GM12878 (cell line): ENCODE results near the gene ANO2. TPM values are rescaled to one million over a fixed set of nuclear protein-coding genes. Genes with fewer than 3 reads are reported as not detected.

ENCODE experiments used
- ATAC-seq: fragments of 200-7000 bp; cut with Tn5 transposase; 3 replicates; pipeline ENCODE4 v1.9.1; 2020; ENCODE audit warnings: mild to moderate bottlenecking, moderate library complexity
- BruUV-seq: library from RNA; stranded (reverse); fragments of 400-500 nt; replicated peaks from 2 replicates; lab custom pipeline; 2021; lab: Mats Ljungman, UMichigan
- CTCF ChIA-PET: fragments of 300-600 bp; sonication (Branson Sonifier 250); formaldehyde crosslinking; extraction: SDS; loops from one replicate; lab custom pipeline; 2021; ENCODE audit warnings: inconsistent platforms; lab: Yijun Ruan, JAX
- POLR2A ChIA-PET: fragments of 350-600 bp; formaldehyde crosslinking; extraction: SDS; loops from one replicate; lab custom pipeline; 2021; ENCODE audit warnings: inconsistent platforms; lab: Charles Lee
- RAD21 ChIA-PET: fragments of 300-600 bp; sonication (Branson Sonifier 250); formaldehyde crosslinking; loops from one replicate; lab custom pipeline; 2023; ENCODE audit warnings: antibody characterized with exemption; ENCODE audit not compliant: unreplicated experiment; lab: Charles Lee
- SMC1A ChIA-PET: fragments of 300-600 bp; sonication (Branson Sonifier 250); formaldehyde crosslinking; loops from one replicate; lab custom pipeline; 2023; ENCODE audit not compliant: unreplicated experiment, uncharacterized antibody; lab: Charles Lee
- DNase-seq: peaks from one replicate; pipeline ENCODE4 v3.0.0-alpha.2; 2011; ENCODE audit warnings: low read depth, low spot score
- FAIRE-seq: peaks from 3 replicates; lab custom pipeline; 2011; peaks lifted over from hg19 to GRCh38; lab: Jason Lieb, UNC
- H2AFZ ChIP-seq: 2 replicates; pipeline ENCODE4 v1.6.0; 2011; ENCODE audit warnings: low read depth, low read length, control low read depth; ENCODE audit not compliant: control insufficient read depth
- H3K27ac ChIP-seq: 2 replicates; pipeline ENCODE4 v1.5.1; 2011; ENCODE audit warnings: control low read depth; ENCODE audit not compliant: control insufficient read depth, insufficient read depth
- H3K27me3 ChIP-seq, 2 experiments: replicated peaks in 1 of 2; 2 replicates each; pipeline versions ENCODE4 v1.6.0 to v1.6.1; 2011; ENCODE audit warnings: low read length in 1 of 2; ENCODE audit not compliant: control insufficient read depth in 2 of 2, insufficient read depth in 2 of 2
- H3K36me3 ChIP-seq, 2 experiments: 2 replicates each; pipeline ENCODE4 v1.5.1; 2011; ENCODE audit warnings: low read length in 1 of 2; ENCODE audit not compliant: control insufficient read depth in 2 of 2, insufficient read depth in 2 of 2
- H3K4me1 ChIP-seq: 2 replicates; pipeline ENCODE4 v1.6.1; 2011; ENCODE audit warnings: mild to moderate bottlenecking, low read length, moderate library complexity, mixed read lengths; ENCODE audit not compliant: control insufficient read depth, insufficient read depth
- H3K4me2 ChIP-seq: 2 replicates; pipeline ENCODE4 v1.6.0; 2011; ENCODE audit warnings: control low read depth; ENCODE audit not compliant: control insufficient read depth, insufficient read depth
- H3K4me3 ChIP-seq: fragments of 200-600 bp; sonication (generic); 2 replicates; pipeline ENCODE4 v1.5.1; 2016
- H3K79me2 ChIP-seq: 2 replicates; pipeline ENCODE4 v1.6.0; 2011; ENCODE audit warnings: low read length; ENCODE audit not compliant: control insufficient read depth, insufficient read depth
- H3K9ac ChIP-seq: 2 replicates; pipeline ENCODE4 v1.8.0; 2011; ENCODE audit warnings: low read length, control low read depth, mixed read lengths; ENCODE audit not compliant: control insufficient read depth, insufficient read depth
- H3K9me3 ChIP-seq: replicated peaks from 3 replicates; pipeline ENCODE4 v1.5.1; 2011; ENCODE audit warnings: mild to moderate bottlenecking, low read length; ENCODE audit not compliant: control insufficient read depth, insufficient read depth
- H4K20me1 ChIP-seq: 2 replicates; pipeline ENCODE4 v1.6.0; 2011; ENCODE audit not compliant: control insufficient read depth, insufficient read depth
- BRCA1 ChIP-seq: IDR thresholded peaks from 2 replicates; pipeline ENCODE4 v1.6.1; 2011; ENCODE audit warnings: low read depth, low read length, improper control_type of control experiment
- CBFB ChIP-seq: IDR thresholded peaks from 2 replicates; pipeline ENCODE4 v1.6.1; 2016; ENCODE audit warnings: antibody characterized with exemption, low read depth
- CREB1 ChIP-seq: IDR thresholded peaks from 2 replicates; pipeline ENCODE4 v1.6.1; 2012; ENCODE audit warnings: low read depth, mild to moderate bottlenecking, inconsistent platforms
- JUNB ChIP-seq: IDR thresholded peaks from 2 replicates; pipeline ENCODE4 v1.6.1; 2016; ENCODE audit warnings: antibody characterized with exemption, mild to moderate bottlenecking
- KLF5 ChIP-seq: fragments of 450-650 bp; IDR thresholded peaks from 2 replicates; pipeline ENCODE4 v1.6.1; 2014; ENCODE audit warnings: mild to moderate bottlenecking; ENCODE audit not compliant: partially characterized antibody
- MTA3 ChIP-seq: IDR thresholded peaks from 2 replicates; pipeline ENCODE4 v1.6.1; 2012; ENCODE audit warnings: low read length, inconsistent platforms, borderline replicate concordance
- RAD51 ChIP-seq: fragments of 450-650 bp; IDR thresholded peaks from 2 replicates; pipeline ENCODE4 v1.6.1; 2016; ENCODE audit warnings: moderate library complexity, mild to moderate bottlenecking, inconsistent platforms
- SREBF2 ChIP-seq: IDR thresholded peaks from 2 replicates; pipeline ENCODE4 v1.6.1; 2012; ENCODE audit warnings: mild to moderate bottlenecking, low read length
- SUZ12 ChIP-seq: fragments of 200-600 bp; sonication (generic); IDR thresholded peaks from one replicate; pipeline ENCODE4 v1.6.1; 2018; ENCODE audit warnings: antibody characterized with exemption, mild to moderate bottlenecking; ENCODE audit not compliant: unreplicated experiment
- WRNIP1 ChIP-seq: IDR thresholded peaks from 2 replicates; pipeline ENCODE4 v1.6.1; 2011; ENCODE audit warnings: low read depth, low read length, improper control_type of control experiment, borderline replicate concordance
- ZNF622 ChIP-seq: fragments of 450-650 bp; IDR thresholded peaks from 2 replicates; pipeline ENCODE4 v1.6.1; 2017; ENCODE audit warnings: mild to moderate bottlenecking, inconsistent platforms
- ZSCAN29 ChIP-seq: fragments of 450-650 bp; IDR thresholded peaks from 2 replicates; pipeline ENCODE4 v1.6.1; 2017; ENCODE audit warnings: mild to moderate bottlenecking, moderate library complexity
- WGBS: methylation state at CpG from one replicate; pipeline ENCODE4 v1.1.6; 2016; ENCODE audit warnings: low lambda C conversion rate; ENCODE audit not compliant: insufficient replicate concordance, insufficient coverage; ENCODE audit errors: missing lambda C conversion rate; 5-methylcytosine and 5-hydroxymethylcytosine counted together
- in situ Hi-C: fragments of 300-500 bp; cut with MboI; formaldehyde crosslinking; loops from 9 replicates; pipeline ENCODE4 v1.14.3; 2018; ENCODE audit warnings: mixed read lengths
- intact Hi-C: fragments of 100-400 bp; cut with micrococcal nuclease; formaldehyde crosslinking; loops from one replicate; pipeline ENCODE4 v1.14.2; 2022; ENCODE audit not compliant: unreplicated experiment
- polyA plus RNA-seq, 11 experiments: library from polyadenylated mRNA; depleted of rRNA in 4 of 11; unstranded in 6 of 11; stranded (reverse) in 5 of 11; fragments of >200 nt; fragmentation: Nextera tagmentation in 4 of 11; fragmentation: Illumina TruSeq in 1 of 11; extraction: Ambion mirVana in 4 of 11; extraction: Trizol in 1 of 11; gene quantifications; 1 replicate in 1 of 11; 2 replicates in 10 of 11; pipeline versions ENCODE4 v1.2.1 to v1.2.3, GENCODE V29; 2011 to 2016; ENCODE audit warnings: inconsistent platforms in 2 of 11, missing spikeins in 2 of 11, low read depth in 1 of 11
- total RNA-seq, 4 experiments: library from RNA; depleted of rRNA in 3 of 4; stranded (reverse); fragments of >200 nt in 3 of 4; fragmentation: Illumina TruSeq in 1 of 4; extraction: Trizol in 1 of 4; gene quantifications; 2 replicates each; pipeline versions ENCODE4 v1.2.1 to v1.2.3, GENCODE V29; 2013 to 2021
- TF ChIP-seq, protein P1 (sequence below): fragments of 450-650 bp; IDR thresholded peaks from 2 replicates; pipeline ENCODE4 v1.6.1; 2017; ENCODE audit warnings: borderline replicate concordance
- TF ChIP-seq, protein P2 (sequence below): fragments of 450-650 bp; IDR thresholded peaks from 2 replicates; pipeline ENCODE4 v1.6.1; 2017; ENCODE audit warnings: antibody characterized with exemption, mild to moderate bottlenecking, moderate library complexity
- TF ChIP-seq, protein P3 (sequence below): IDR thresholded peaks from 2 replicates; pipeline ENCODE4 v1.6.1; 2011; ENCODE audit warnings: borderline replicate concordance, low read depth, mild to moderate bottlenecking, moderate library complexity, mixed read lengths, low read length; ENCODE audit not compliant: insufficient read depth; ENCODE audit errors: extremely low read length
- TF ChIP-seq, protein P4 (sequence below): IDR thresholded peaks from 2 replicates; pipeline ENCODE4 v1.6.1; 2011; ENCODE audit warnings: mild to moderate bottlenecking, low read depth, low read length, moderate library complexity; ENCODE audit not compliant: insufficient replicate concordance

Gene ANO2
- total and polyA plus RNA-seq, 10 of the 15 experiments (the other 5 are each of a cell fraction or from before 2014, with no cell fraction given): not detected

DNA sequence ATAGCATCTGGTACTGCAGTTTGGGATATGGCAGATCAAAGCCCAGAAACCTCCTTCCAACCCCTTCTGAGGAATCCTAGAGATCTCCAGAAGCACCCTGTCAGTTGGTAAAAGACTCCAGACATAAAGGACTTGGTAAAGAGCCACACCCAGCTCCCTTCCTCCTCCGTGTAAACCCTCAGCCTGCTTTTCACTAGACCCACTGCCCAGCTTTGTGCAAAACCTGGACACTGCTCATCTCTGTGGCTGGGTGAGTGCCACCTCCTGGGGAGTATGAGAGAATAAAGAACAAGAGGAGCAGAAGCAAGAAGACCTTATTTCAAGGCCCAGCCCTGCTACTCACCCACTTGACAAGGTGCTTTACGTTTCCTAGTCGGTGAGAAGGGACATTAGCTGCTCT is 33.0 kb downstream of the ANO2 start:
- ChIA-PET CTCF (interaction anchor here (1.0 kb wide), 2 partner anchors 166 to 252 kb away, joined by 3 read pairs; no protein-coding TSS in a partner anchor), POLR2A (no interaction called here), RAD21 (no interaction called here), SMC1A (no interaction called here)
- no peak for FAIRE-seq
- Histone ChIP-seq H4K20me1 (no peaks in the 10 kb centered on the region), H2AFZ (no peak overlapping the region), H3K4me3 (no peak overlapping the region), H3K27me3 (peaks cover 2 to 7% of the 10 kb centered on the region in 2 experiments; a peak in 3 of 4 replicates), H3K27ac (no peak overlapping the region), H3K4me2 (no peak overlapping the region), H3K36me3 (no peaks in the 10 kb centered on the region), H3K9ac (no peak overlapping the region), H3K79me2 (no peaks in the 10 kb centered on the region), H3K4me1 (no peaks in the 10 kb centered on the region), H3K9me3 (no peaks in the 10 kb centered on the region)
- intact Hi-C loops (no loop called here), in situ Hi-C loops (no loop called here)
- ATAC-seq: no peak
- WGBS: 3% methylated on average over 3 of the region's 3 CpGs
- no peak for DNase-seq
- no TSS peak for BruUV-seq
- no peak for TF ChIP-seq RAD51
- TF ChIP-seq CREB1: no peak
- no peak for TF ChIP-seq BRCA1
- TF ChIP-seq JUNB: no peak
- TF ChIP-seq ZSCAN29: no peak
- TF ChIP-seq WRNIP1: no peak
- TF ChIP-seq KLF5: no peak
- no peak for TF ChIP-seq ZNF622
- TF ChIP-seq CBFB: no peak
- TF ChIP-seq SUZ12: no peak
- TF ChIP-seq, protein P1, sequence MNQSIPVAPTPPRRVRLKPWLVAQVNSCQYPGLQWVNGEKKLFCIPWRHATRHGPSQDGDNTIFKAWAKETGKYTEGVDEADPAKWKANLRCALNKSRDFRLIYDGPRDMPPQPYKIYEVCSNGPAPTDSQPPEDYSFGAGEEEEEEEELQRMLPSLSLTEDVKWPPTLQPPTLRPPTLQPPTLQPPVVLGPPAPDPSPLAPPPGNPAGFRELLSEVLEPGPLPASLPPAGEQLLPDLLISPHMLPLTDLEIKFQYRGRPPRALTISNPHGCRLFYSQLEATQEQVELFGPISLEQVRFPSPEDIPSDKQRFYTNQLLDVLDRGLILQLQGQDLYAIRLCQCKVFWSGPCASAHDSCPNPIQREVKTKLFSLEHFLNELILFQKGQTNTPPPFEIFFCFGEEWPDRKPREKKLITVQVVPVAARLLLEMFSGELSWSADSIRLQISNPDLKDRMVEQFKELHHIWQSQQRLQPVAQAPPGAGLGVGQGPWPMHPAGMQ: no peak
- TF ChIP-seq MTA3: no peak
- TF ChIP-seq, protein P2, sequence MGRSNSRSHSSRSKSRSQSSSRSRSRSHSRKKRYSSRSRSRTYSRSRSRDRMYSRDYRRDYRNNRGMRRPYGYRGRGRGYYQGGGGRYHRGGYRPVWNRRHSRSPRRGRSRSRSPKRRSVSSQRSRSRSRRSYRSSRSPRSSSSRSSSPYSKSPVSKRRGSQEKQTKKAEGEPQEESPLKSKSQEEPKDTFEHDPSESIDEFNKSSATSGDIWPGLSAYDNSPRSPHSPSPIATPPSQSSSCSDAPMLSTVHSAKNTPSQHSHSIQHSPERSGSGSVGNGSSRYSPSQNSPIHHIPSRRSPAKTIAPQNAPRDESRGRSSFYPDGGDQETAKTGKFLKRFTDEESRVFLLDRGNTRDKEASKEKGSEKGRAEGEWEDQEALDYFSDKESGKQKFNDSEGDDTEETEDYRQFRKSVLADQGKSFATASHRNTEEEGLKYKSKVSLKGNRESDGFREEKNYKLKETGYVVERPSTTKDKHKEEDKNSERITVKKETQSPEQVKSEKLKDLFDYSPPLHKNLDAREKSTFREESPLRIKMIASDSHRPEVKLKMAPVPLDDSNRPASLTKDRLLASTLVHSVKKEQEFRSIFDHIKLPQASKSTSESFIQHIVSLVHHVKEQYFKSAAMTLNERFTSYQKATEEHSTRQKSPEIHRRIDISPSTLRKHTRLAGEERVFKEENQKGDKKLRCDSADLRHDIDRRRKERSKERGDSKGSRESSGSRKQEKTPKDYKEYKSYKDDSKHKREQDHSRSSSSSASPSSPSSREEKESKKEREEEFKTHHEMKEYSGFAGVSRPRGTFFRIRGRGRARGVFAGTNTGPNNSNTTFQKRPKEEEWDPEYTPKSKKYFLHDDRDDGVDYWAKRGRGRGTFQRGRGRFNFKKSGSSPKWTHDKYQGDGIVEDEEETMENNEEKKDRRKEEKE: no peak
- TF ChIP-seq, protein P3, sequence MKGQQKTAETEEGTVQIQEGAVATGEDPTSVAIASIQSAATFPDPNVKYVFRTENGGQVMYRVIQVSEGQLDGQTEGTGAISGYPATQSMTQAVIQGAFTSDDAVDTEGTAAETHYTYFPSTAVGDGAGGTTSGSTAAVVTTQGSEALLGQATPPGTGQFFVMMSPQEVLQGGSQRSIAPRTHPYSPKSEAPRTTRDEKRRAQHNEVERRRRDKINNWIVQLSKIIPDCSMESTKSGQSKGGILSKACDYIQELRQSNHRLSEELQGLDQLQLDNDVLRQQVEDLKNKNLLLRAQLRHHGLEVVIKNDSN: no peak
- TF ChIP-seq, protein P4, sequence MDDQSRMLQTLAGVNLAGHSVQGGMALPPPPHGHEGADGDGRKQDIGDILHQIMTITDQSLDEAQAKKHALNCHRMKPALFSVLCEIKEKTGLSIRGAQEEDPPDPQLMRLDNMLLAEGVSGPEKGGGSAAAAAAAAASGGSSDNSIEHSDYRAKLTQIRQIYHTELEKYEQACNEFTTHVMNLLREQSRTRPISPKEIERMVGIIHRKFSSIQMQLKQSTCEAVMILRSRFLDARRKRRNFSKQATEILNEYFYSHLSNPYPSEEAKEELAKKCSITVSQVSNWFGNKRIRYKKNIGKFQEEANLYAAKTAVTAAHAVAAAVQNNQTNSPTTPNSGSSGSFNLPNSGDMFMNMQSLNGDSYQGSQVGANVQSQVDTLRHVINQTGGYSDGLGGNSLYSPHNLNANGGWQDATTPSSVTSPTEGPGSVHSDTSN: no peak
- TF ChIP-seq SREBF2: no peak
